ENCODE results near the gene DPH1.

DNA sequence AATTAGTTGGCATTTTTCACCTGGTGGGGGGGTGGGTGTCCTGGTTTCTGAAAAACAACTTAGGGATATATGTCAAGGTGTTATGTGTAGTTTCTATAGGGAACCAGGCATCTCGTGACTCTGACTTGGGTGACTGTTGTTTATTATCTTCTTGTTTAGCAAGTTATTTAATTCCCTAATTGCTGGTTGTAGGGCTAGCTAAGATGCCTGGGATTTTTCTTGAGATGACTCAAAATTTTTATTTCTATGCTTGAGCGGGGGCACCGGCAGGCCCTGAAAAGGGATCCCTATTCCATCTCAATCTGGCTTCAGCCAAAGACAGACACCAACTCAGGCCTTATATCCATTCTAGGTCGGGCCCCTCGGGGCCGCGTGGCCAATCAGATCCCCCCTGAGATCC lies 3.2 kb downstream of the DPH1 start:
- TF ChIP-seq POLR2AphosphoS5 (IDR thresholded peaks at IDR 0.05) (no peak), POLR2A (IDR thresholded peaks at IDR 0.05) (no peak)
- TF ChIP-seq, protein P1, sequence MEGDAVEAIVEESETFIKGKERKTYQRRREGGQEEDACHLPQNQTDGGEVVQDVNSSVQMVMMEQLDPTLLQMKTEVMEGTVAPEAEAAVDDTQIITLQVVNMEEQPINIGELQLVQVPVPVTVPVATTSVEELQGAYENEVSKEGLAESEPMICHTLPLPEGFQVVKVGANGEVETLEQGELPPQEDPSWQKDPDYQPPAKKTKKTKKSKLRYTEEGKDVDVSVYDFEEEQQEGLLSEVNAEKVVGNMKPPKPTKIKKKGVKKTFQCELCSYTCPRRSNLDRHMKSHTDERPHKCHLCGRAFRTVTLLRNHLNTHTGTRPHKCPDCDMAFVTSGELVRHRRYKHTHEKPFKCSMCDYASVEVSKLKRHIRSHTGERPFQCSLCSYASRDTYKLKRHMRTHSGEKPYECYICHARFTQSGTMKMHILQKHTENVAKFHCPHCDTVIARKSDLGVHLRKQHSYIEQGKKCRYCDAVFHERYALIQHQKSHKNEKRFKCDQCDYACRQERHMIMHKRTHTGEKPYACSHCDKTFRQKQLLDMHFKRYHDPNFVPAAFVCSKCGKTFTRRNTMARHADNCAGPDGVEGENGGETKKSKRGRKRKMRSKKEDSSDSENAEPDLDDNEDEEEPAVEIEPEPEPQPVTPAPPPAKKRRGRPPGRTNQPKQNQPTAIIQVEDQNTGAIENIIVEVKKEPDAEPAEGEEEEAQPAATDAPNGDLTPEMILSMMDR (IDR thresholded peaks at IDR 0.05 in 8 of 11, conservative IDR thresholded peaks at IDR 0.05 in 3 of 11): no peak

Data from spleen (tissue), 7 donors.